HepG2 (cell line): ENCODE data around the gene NCKAP1. TPM values are rescaled to one million over a fixed set of nuclear protein-coding genes. Genes with fewer than 3 reads are reported as not detected.

Source experiments
- AGO1 ChIP-seq: fragments of 200-400 bp; formaldehyde crosslinking; IDR thresholded peaks from 2 replicates; pipeline ENCODE4 v1.6.1; 2017; ENCODE audit warnings: mild to moderate bottlenecking, low read depth, low read length, moderate library complexity; ENCODE audit not compliant: poor library complexity, severe bottlenecking
- ARNT2 ChIP-seq: sonication (generic); formaldehyde crosslinking; IDR thresholded peaks from 2 replicates; pipeline ENCODE4 v1.8.0; 2022; ENCODE audit warnings: mild to moderate bottlenecking, low read depth, missing genetic modification reagents, moderate library complexity
- HNF1A ChIP-seq, 2 experiments: sonication (generic) in 1 of 2; formaldehyde crosslinking in 1 of 2; IDR thresholded peaks; 2 replicates each; pipeline versions ENCODE4 v1.4.0 to v1.6.1; 2016 to 2020; ENCODE audit warnings: borderline replicate concordance in 1 of 2, low read depth in 1 of 2, mild to moderate bottlenecking in 1 of 2, missing genetic modification reagents in 1 of 2
- IRF1 ChIP-seq: sonication (generic); formaldehyde crosslinking; IDR thresholded peaks from 2 replicates; pipeline ENCODE4 v1.4.0; 2020; ENCODE audit warnings: low read depth, mild to moderate bottlenecking, missing genetic modification reagents
- KAT2B ChIP-seq: fragments of 150-350 bp; IDR thresholded peaks from 2 replicates; pipeline ENCODE4 v1.6.1; 2014; ENCODE audit warnings: low read depth, low read length, borderline replicate concordance
- PITX1 ChIP-seq: sonication (generic); formaldehyde crosslinking; IDR thresholded peaks from 2 replicates; pipeline ENCODE4 v1.5.1; 2020; ENCODE audit warnings: mild to moderate bottlenecking, missing genetic modification reagents
- RBM39 ChIP-seq: fragments of 200-400 bp; formaldehyde crosslinking; IDR thresholded peaks from one replicate; pipeline ENCODE4 v1.6.1; 2018; ENCODE audit warnings: antibody characterized with exemption, mild to moderate bottlenecking, low read depth, low read length; ENCODE audit not compliant: poor library complexity, severe bottlenecking
- RELA ChIP-seq: sonication (generic); formaldehyde crosslinking; IDR thresholded peaks from 2 replicates; pipeline ENCODE4 v1.4.0; 2020; ENCODE audit warnings: missing genetic modification reagents
- SMC3 ChIP-seq: IDR thresholded peaks from 2 replicates; pipeline ENCODE4 v1.6.1; 2011; ENCODE audit warnings: low read length, improper control_type of control experiment
- SP1 ChIP-seq, 2 experiments: fragments of 450-650 bp in 1 of 2; sonication (generic) in 1 of 2; formaldehyde crosslinking in 1 of 2; IDR thresholded peaks; 2 replicates each; pipeline versions ENCODE4 v1.4.0 to v1.6.1; 2016 to 2020; ENCODE audit warnings: missing genetic modification reagents in 1 of 2
- SRSF1 ChIP-seq: fragments of 200-400 bp; formaldehyde crosslinking; optimal IDR thresholded peaks from 2 replicates; pipeline ENCODE3; 2017; ENCODE audit warnings: mild to moderate bottlenecking, low read depth, low read length, moderate library complexity
- TARDBP ChIP-seq: sonication (generic); formaldehyde crosslinking; IDR thresholded peaks from 2 replicates; pipeline ENCODE4 v1.8.0; 2022; ENCODE audit warnings: mild to moderate bottlenecking, missing genetic modification reagents
- ZNF333 ChIP-seq: sonication (generic); formaldehyde crosslinking; IDR thresholded peaks from 2 replicates; pipeline ENCODE4 v1.4.0; 2020; ENCODE audit warnings: mild to moderate bottlenecking, missing genetic modification reagents, borderline replicate concordance
- ZNF354B ChIP-seq: sonication (generic); formaldehyde crosslinking; IDR thresholded peaks from 2 replicates; pipeline ENCODE4 v1.8.0; 2022; ENCODE audit warnings: mild to moderate bottlenecking, missing genetic modification reagents
- ZNF44 ChIP-seq: sonication (generic); formaldehyde crosslinking; IDR thresholded peaks from 2 replicates; pipeline ENCODE4 v1.5.1; 2020; ENCODE audit warnings: mild to moderate bottlenecking, missing genetic modification reagents
- ZNF878 ChIP-seq: sonication (generic); formaldehyde crosslinking; IDR thresholded peaks from 2 replicates; pipeline ENCODE4 v1.8.1; 2023; ENCODE audit warnings: mild to moderate bottlenecking, missing genetic modification reagents, moderate library complexity
- ZSCAN9 ChIP-seq: IDR thresholded peaks from 2 replicates; pipeline ENCODE4 v1.6.1; 2016; ENCODE audit warnings: borderline replicate concordance
- polyA plus RNA-seq, 8 experiments: library from polyadenylated mRNA; depleted of rRNA in 3 of 8; stranded (reverse) in 7 of 8; unstranded in 1 of 8; fragments of >200 nt; fragmentation: Illumina TruSeq in 4 of 8; extraction: Trizol in 4 of 8; gene quantifications; 2 replicates each; pipeline versions ENCODE4 v1.2.1 to v1.2.3, GENCODE V29; 2011 to 2016; ENCODE audit warnings: low read depth in 4 of 8, missing spikeins in 1 of 8, mixed read lengths in 1 of 8; ENCODE audit not compliant: insufficient read depth in 1 of 8
- total RNA-seq, 5 experiments: library from RNA; depleted of rRNA; stranded (reverse); fragments of >200 nt; fragmentation: Illumina TruSeq; extraction: Trizol; gene quantifications; 2 replicates each; pipeline ENCODE4 v1.2.3, GENCODE V29; 2016; ENCODE audit warnings: low read depth in 1 of 5
- TF ChIP-seq, protein P1 (sequence below): sonication (generic); formaldehyde crosslinking; IDR thresholded peaks from 2 replicates; pipeline ENCODE4 v1.8.1; 2023; ENCODE audit warnings: mild to moderate bottlenecking, missing genetic modification reagents, borderline replicate concordance
- TF ChIP-seq, protein P2 (sequence below): sonication (generic); formaldehyde crosslinking; IDR thresholded peaks from 2 replicates; pipeline ENCODE4 v1.5.1; 2020; ENCODE audit warnings: missing genetic modification reagents, mild to moderate bottlenecking, borderline replicate concordance

The NCKAP1 gene
- total and polyA plus RNA-seq, 2 of the 13 experiments (the other 11 are each of a cell fraction or from before 2014, with no cell fraction given), result 72.1 to 96.3 TPM

DNA sequence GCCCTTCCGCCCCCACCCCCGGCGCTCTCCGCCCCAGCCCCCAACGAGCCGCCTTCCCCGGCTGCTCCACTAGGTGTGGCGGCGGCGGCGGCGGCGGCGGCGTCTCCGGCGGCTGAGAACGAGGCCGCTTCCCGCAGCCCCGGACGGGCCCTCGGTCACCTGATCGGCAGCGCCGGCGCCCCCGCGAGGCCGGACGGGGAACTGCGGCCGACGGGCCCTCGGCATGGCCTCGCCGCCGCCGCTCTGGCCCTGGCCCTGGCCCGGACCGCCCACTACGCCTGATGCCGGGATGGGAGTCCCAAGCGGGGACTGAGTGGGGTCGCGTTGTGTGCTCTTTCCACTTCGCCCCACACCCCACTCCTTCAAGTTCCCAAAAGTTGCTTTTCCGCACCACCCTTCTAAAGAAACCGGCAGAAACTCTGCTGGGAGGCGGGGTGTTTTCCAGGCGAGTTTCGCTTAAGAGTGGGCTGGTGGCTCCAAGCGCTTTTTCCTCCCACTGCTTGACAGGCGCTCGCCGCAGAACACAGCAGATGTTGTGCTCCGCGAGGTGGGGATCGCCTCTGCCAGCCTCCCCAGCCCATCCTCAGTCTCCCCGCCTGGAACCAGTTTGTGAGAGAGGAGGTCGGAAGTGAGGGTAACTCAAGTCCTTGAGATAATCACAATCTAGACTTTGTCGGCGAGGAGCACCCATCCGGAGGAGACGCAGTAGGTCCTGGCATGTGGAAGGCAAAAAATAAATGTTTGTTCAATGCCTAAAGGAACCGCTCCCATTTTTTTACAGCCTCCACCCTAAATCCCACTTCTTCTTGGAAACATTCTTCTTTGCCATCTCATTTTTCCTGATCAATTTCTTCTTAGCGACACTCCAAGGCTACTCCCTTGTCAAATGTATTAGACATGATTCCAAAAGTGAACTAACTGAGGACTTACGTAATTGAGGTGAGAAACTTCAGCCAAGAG is at the start of gene NCKAP1 (continued):
- TF ChIP-seq HNF1A (IDR thresholded peaks at IDR 0.05; ENCODE audit: low read depth) (no peak), HNF1A (CRISPR knock-in tag; IDR thresholded peaks at IDR 0.05; ENCODE audit: borderline replicate concordance) (no peak; the same call in 1 of the 2 replicates), SP1 (IDR thresholded peaks at IDR 0.05) (no peak), SP1 (CRISPR knock-in tag; IDR thresholded peaks at IDR 0.05) (no peak), KAT2B (no peak), ARNT2 (CRISPR knock-in tag) (peak; percentile 63; the same call in 1 of the 2 replicates), ZNF354B (CRISPR knock-in tag) (0 out of 2 replicates have a peak, but pooled peaks have one; percentile 89), ZNF333 (CRISPR knock-in tag) (peak; percentile 86; the same call in 1 of the 2 replicates), PITX1 (CRISPR knock-in tag) (peak; percentile 34; the same call in 1 of the 2 replicates), TARDBP (peak; percentile 61), RBM39 (no peak), AGO1 (no peak), IRF1 (CRISPR knock-in tag) (0 out of 2 replicates have a peak, but pooled peaks have one; percentile 63), ZNF44 (CRISPR knock-in tag) (no peak), ZSCAN9 (CRISPR knock-in tag) (no peak), RELA (CRISPR knock-in tag) (no peak; the same call in 1 of the 2 replicates), ZNF878 (CRISPR knock-in tag) (no peak), SMC3 (no peak), SRSF1 (peak; percentile 74)
- TF ChIP-seq, protein P1, sequence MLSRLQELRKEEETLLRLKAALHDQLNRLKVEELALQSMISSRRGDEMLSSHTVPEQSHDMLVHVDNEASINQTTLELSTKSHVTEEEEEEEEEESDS, result no peak
- TF ChIP-seq, protein P2, sequence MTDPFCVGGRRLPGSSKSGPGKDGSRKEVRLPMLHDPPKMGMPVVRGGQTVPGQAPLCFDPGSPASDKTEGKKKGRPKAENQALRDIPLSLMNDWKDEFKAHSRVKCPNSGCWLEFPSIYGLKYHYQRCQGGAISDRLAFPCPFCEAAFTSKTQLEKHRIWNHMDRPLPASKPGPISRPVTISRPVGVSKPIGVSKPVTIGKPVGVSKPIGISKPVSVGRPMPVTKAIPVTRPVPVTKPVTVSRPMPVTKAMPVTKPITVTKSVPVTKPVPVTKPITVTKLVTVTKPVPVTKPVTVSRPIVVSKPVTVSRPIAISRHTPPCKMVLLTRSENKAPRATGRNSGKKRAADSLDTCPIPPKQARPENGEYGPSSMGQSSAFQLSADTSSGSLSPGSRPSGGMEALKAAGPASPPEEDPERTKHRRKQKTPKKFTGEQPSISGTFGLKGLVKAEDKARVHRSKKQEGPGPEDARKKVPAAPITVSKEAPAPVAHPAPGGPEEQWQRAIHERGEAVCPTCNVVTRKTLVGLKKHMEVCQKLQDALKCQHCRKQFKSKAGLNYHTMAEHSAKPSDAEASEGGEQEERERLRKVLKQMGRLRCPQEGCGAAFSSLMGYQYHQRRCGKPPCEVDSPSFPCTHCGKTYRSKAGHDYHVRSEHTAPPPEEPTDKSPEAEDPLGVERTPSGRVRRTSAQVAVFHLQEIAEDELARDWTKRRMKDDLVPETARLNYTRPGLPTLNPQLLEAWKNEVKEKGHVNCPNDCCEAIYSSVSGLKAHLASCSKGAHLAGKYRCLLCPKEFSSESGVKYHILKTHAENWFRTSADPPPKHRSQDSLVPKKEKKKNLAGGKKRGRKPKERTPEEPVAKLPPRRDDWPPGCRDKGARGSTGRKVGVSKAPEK, result peak; percentile 94; the same call in 1 of the 2 replicates
